Breast epithelium (tissue), 4 donors: ENCODE measurements around the gene MTIF2. TPM values are rescaled to one million over a fixed set of nuclear protein-coding genes. Genes with fewer than 3 reads are reported as not detected.
"Not testable (repeated sequence)": the region's sequence is repeated elsewhere in the genome, so short reads cannot be mapped to it uniquely, and the experiment has no call there.

Experiments used
- DNase-seq, 2 donors: peaks; one replicate each; pipeline ENCODE4 v3.0.0-alpha.2; 2019; ENCODE audit warnings: low spot score in 2 of 2
- H3K27ac ChIP-seq, 2 donors: fragments of 200-600 bp; sonication (generic) in 1 of 2; one replicate each; pipeline ENCODE4 v1.5.1; 2016 to 2019; ENCODE audit warnings: mild to moderate bottlenecking in 1 of 2
- H3K27me3 ChIP-seq, 2 donors: fragments of 200-600 bp; sonication (generic) in 1 of 2; one replicate each; pipeline versions ENCODE4 v1.5.1 to v1.6.0; 2017 to 2019; ENCODE audit warnings: control low read depth in 1 of 2, mild to moderate bottlenecking in 1 of 2
- H3K36me3 ChIP-seq: fragments of 200-600 bp; one replicate; pipeline ENCODE4 v1.5.1; 2019
- H3K4me1 ChIP-seq, 2 donors: fragments of 200-600 bp; sonication (generic); one replicate each; pipeline ENCODE4 v1.5.1; 2016 to 2019; ENCODE audit warnings: control low read depth in 1 of 2
- H3K4me3 ChIP-seq, 3 donors: fragments of 200-600 bp; sonication (generic); 1 replicate in 2 of 3; 2 replicates in 1 of 3; pipeline ENCODE4 v1.5.1; 2016 to 2019; ENCODE audit warnings: mild to moderate bottlenecking in 3 of 3, moderate library complexity in 2 of 3
- H3K9me3 ChIP-seq, 2 donors: fragments of 200-600 bp; sonication (generic) in 1 of 2; one replicate each; pipeline ENCODE4 v1.5.1; 2016 to 2019; ENCODE audit warnings: control low read depth in 1 of 2
- CTCF ChIP-seq, 3 donors: fragments of 450-650 bp; IDR thresholded peaks; one replicate each; pipeline ENCODE4 v1.5.1; 2016 to 2017; ENCODE audit warnings: antibody characterized with exemption in 3 of 3, mild to moderate bottlenecking in 3 of 3, moderate library complexity in 3 of 3
- POLR2A ChIP-seq: fragments of 450-650 bp; IDR thresholded peaks from one replicate; pipeline ENCODE4 v1.6.1; 2016; ENCODE audit warnings: antibody characterized with exemption, mild to moderate bottlenecking, moderate library complexity
- POLR2AphosphoS5 ChIP-seq, 3 donors: sonication (generic); formaldehyde crosslinking; IDR thresholded peaks; one replicate each; pipeline ENCODE4 v1.6.1; 2017; ENCODE audit warnings: antibody characterized with exemption in 3 of 3
- intact Hi-C: fragments of 100-400 bp; cut with DNase I; formaldehyde crosslinking; loops from one replicate; pipeline ENCODE4 v1.15.1; 2023; ENCODE audit warnings: low total_unique reads
- total RNA-seq, 3 donors: library from RNA; depleted of rRNA; stranded (reverse); fragments of >200 nt; gene quantifications; one replicate each; pipeline ENCODE4 v1.1.0, GENCODE V29; 2016

Gene MTIF2
- total RNA-seq, 3 donors from 2014 or later, result 23.2 to 25.3 (median 23.6) TPM

- no peak overlapping the region for H3K27ac ChIP-seq
- no peaks in the 10 kb centered on the region for H3K4me1 ChIP-seq
- intact Hi-C loops, result no loop called here
- no peaks in the 10 kb centered on the region for H3K27me3 ChIP-seq
- H3K9me3 ChIP-seq, result no peaks in the 10 kb centered on the region
- H3K4me3 ChIP-seq, result no peak overlapping the region
- TF ChIP-seq POLR2AphosphoS5 (IDR thresholded peaks at IDR 0.05) (no peak), POLR2A (no peak), CTCF (IDR thresholded peaks at IDR 0.05) (no peak)
- DNase-seq, result no peak
- H3K36me3 ChIP-seq, result no peaks in the 10 kb centered on the region
Measured at GRCh38 chr2:55301277-55301676, 32.2 kb upstream of the MTIF2 start.

- no peaks in the 10 kb centered on the region for H3K4me1 ChIP-seq
- H3K27ac ChIP-seq, result no peak overlapping the region
- H3K36me3 ChIP-seq, result no peaks in the 10 kb centered on the region
- H3K4me3 ChIP-seq, result no peak overlapping the region
- TF ChIP-seq POLR2A (no peak), CTCF (IDR thresholded peaks at IDR 0.05) (no peak), POLR2AphosphoS5 (IDR thresholded peaks at IDR 0.05) (no peak)
- DNase-seq, result no peak
- no peaks in the 10 kb centered on the region for H3K9me3 ChIP-seq
- intact Hi-C loops, result no loop called here
- no peaks in the 10 kb centered on the region for H3K27me3 ChIP-seq
Measured at GRCh38 chr2:55296393-55296792, 27.4 kb upstream of the MTIF2 start.

GRCh38 chr2:55283083-55283482 is 14.1 kb upstream of the MTIF2 start:
- Histone ChIP-seq H3K9me3 (no peaks in the 10 kb centered on the region), H3K27me3 (no peaks in the 10 kb centered on the region), H3K36me3 (no peaks in the 10 kb centered on the region), H3K27ac (no peak overlapping the region), H3K4me3 (peak overlapping the region in 2 of 3 donors; percentile 70 to 75), H3K4me1 (no peaks in the 10 kb centered on the region)
- TF ChIP-seq CTCF (IDR thresholded peaks at IDR 0.05), result no peak
- TF ChIP-seq POLR2A, result no peak
- no peak for TF ChIP-seq POLR2AphosphoS5 (IDR thresholded peaks at IDR 0.05)
- intact Hi-C loops, result no loop called here
- DNase-seq, result no peak

- DNase-seq, result peak; percentile 43 to 67
- Histone ChIP-seq H3K27ac (peak overlapping the region; percentile 69 to 90), H3K27me3 (no peaks in the 10 kb centered on the region), H3K4me1 (no peaks in the 10 kb centered on the region), H3K36me3 (no peaks in the 10 kb centered on the region), H3K4me3 (peak overlapping the region; percentile 70 to 79 (median 75)), H3K9me3 (no peaks in the 10 kb centered on the region)
- intact Hi-C loops, result no loop called here
- TF ChIP-seq POLR2A (no peak), POLR2AphosphoS5 (IDR thresholded peaks at IDR 0.05) (peak; percentile 51 to 71 (median 53))
Measured at GRCh38 chr2:55282110-55282917, 13.3 kb upstream of the MTIF2 start.

GRCh38 chr2:55280851-55281546 is 12.0 kb upstream of the MTIF2 start:
- H3K27ac ChIP-seq, H3K27me3 ChIP-seq, H3K4me3 ChIP-seq, H3K4me1 ChIP-seq, H3K9me3 ChIP-seq, DNase-seq, H3K36me3 ChIP-seq, intact Hi-C loops: not testable (repeated sequence)

GRCh38 chr2:55279859-55280424 is 10.9 kb upstream of the MTIF2 start:
- H3K4me3 ChIP-seq, H3K27ac ChIP-seq, H3K4me1 ChIP-seq, H3K36me3 ChIP-seq, intact Hi-C loops, H3K27me3 ChIP-seq, DNase-seq, H3K9me3 ChIP-seq: not testable (repeated sequence)

- intact Hi-C loops, H3K4me1 ChIP-seq, H3K27ac ChIP-seq, H3K27me3 ChIP-seq, DNase-seq, H3K36me3 ChIP-seq, H3K4me3 ChIP-seq, H3K9me3 ChIP-seq: not testable (repeated sequence)
Measured at GRCh38 chr2:55279214-55279835, 10.3 kb upstream of the MTIF2 start.
